HepG2 (cell line): Measurements from ENCODE around the gene OR11H7. TPM values are rescaled to one million over a fixed set of nuclear protein-coding genes. Genes with fewer than 3 reads are reported as not detected.

Source experiments
- ATAC-seq: fragments of 200-7000 bp; cut with Tn5 transposase; 3 replicates; pipeline ENCODE4 v1.9.1; 2020; ENCODE audit warnings: mild to moderate bottlenecking, moderate library complexity
- BruUV-seq: library from RNA; stranded (reverse); fragments of 400-500 nt; replicated peaks from 2 replicates; lab custom pipeline; 2021; lab: Mats Ljungman, UMichigan
- CTCF ChIA-PET: fragments of 300-600 bp; formaldehyde crosslinking; extraction: SDS; loops from one replicate; lab custom pipeline; 2021; ENCODE audit warnings: low total read pairs, inconsistent platforms, low intra/inter-chr PET ratio; lab: Yijun Ruan, JAX
- POLR2A ChIA-PET: fragments of 350-600 bp; sonication (Branson Sonifier 250); formaldehyde crosslinking; loops from one replicate; lab custom pipeline; 2020; ENCODE audit warnings: antibody characterized with exemption, inconsistent platforms; lab: Yijun Ruan, JAX
- DNase-seq: peaks from one replicate; pipeline ENCODE4 v3.0.0-alpha.2; 2015; ENCODE audit warnings: low spot score
- FAIRE-seq: peaks from 3 replicates; lab custom pipeline; 2011; peaks lifted over from hg19 to GRCh38; lab: Jason Lieb, UNC
- H2AFZ ChIP-seq: one replicate; pipeline ENCODE4 v1.6.1; 2011; ENCODE audit warnings: low read length, inconsistent platforms
- H3K27ac ChIP-seq: fragments of 300-600 bp; 3 replicates; pipeline ENCODE4 v1.8.0; 2011; ENCODE audit warnings: mixed run types, mild to moderate bottlenecking, mixed read lengths, low read length, inconsistent platforms; ENCODE audit not compliant: insufficient read depth; ENCODE audit errors: extremely low read length
- H3K27me3 ChIP-seq, 2 experiments: fragments of 200-600 bp in 1 of 2; 2 replicates in 1 of 2; 3 replicates in 1 of 2; pipeline versions ENCODE4 v1.6.0 to v1.8.0; 2011; ENCODE audit warnings: low read length in 2 of 2, mild to moderate bottlenecking in 2 of 2, moderate library complexity in 2 of 2, inconsistent platforms in 1 of 2; ENCODE audit not compliant: insufficient read depth in 2 of 2, control insufficient read depth in 1 of 2
- H3K36me3 ChIP-seq, 2 experiments: fragments of 200-600 bp in 1 of 2; replicated peaks in 1 of 2; 2 replicates in 1 of 2; 3 replicates in 1 of 2; pipeline versions ENCODE4 v1.5.1 to v1.8.0; 2011; ENCODE audit warnings: low read length in 2 of 2, inconsistent platforms in 1 of 2; ENCODE audit not compliant: insufficient read depth in 2 of 2, control insufficient read depth in 1 of 2
- H3K4me1 ChIP-seq: 2 replicates; pipeline ENCODE4 v1.5.1; 2012; ENCODE audit warnings: low read length, inconsistent platforms; ENCODE audit not compliant: insufficient read depth
- H3K4me2 ChIP-seq: 2 replicates; pipeline ENCODE4 v1.6.0; 2011; ENCODE audit warnings: low read depth, low read length, inconsistent platforms
- H3K4me3 ChIP-seq, 3 experiments: fragments of 200-600 bp in 1 of 3; sonication (generic), shearing (Covaris generic) in 1 of 3; replicated peaks in 1 of 3; 2 replicates each; pipeline ENCODE4 v1.5.1; 2011 to 2016; ENCODE audit warnings: low read length in 3 of 3, inconsistent platforms in 2 of 3, low read depth in 2 of 3, mild to moderate bottlenecking in 2 of 3, control low read depth in 1 of 3, mixed read lengths in 1 of 3; ENCODE audit not compliant: insufficient read depth in 1 of 3
- H3K79me2 ChIP-seq: one replicate; pipeline ENCODE4 v1.6.1; 2011; ENCODE audit warnings: low read length, inconsistent platforms; ENCODE audit not compliant: insufficient read depth
- H3K9ac ChIP-seq: 2 replicates; pipeline ENCODE4 v1.6.0; 2011; ENCODE audit warnings: mild to moderate bottlenecking, low read depth, low read length, inconsistent platforms; ENCODE audit not compliant: insufficient read depth
- H3K9me3 ChIP-seq: 2 replicates; pipeline ENCODE4 v1.5.1; 2012; ENCODE audit warnings: mild to moderate bottlenecking, low read length
- H4K20me1 ChIP-seq: 2 replicates; pipeline ENCODE4 v1.6.0; 2011; ENCODE audit warnings: inconsistent platforms, mild to moderate bottlenecking, low read length, moderate library complexity; ENCODE audit not compliant: insufficient read depth
- CBX1 ChIP-seq: IDR thresholded peaks from one replicate; pipeline ENCODE4 v1.6.1; 2016; ENCODE audit warnings: antibody characterized with exemption, low read depth
- CEBPG ChIP-seq: IDR thresholded peaks from 2 replicates; pipeline ENCODE4 v1.6.1; 2016
- HMGXB4 ChIP-seq, 2 experiments: sonication (generic) in 1 of 2; formaldehyde crosslinking in 1 of 2; IDR thresholded peaks; 2 replicates each; pipeline versions ENCODE4 v1.4.0 to v1.6.1; 2018 to 2020; ENCODE audit warnings: missing genetic modification reagents in 2 of 2, borderline replicate concordance in 1 of 2, low read depth in 1 of 2, mild to moderate bottlenecking in 1 of 2, missing biosample characterization in 1 of 2
- IKZF5 ChIP-seq: IDR thresholded peaks from 2 replicates; pipeline ENCODE4 v1.6.1; 2018; ENCODE audit warnings: missing genetic modification reagents, mild to moderate bottlenecking, missing compliant biosample characterization
- POGK ChIP-seq: sonication (generic); formaldehyde crosslinking; conservative IDR thresholded peaks from 2 replicates; pipeline ENCODE4 v1.8.0; 2022; ENCODE audit warnings: mild to moderate bottlenecking, moderate library complexity, missing genetic modification reagents
- PRMT3 ChIP-seq: sonication (generic); formaldehyde crosslinking; IDR thresholded peaks from 2 replicates; pipeline ENCODE4 v1.8.1; 2022; ENCODE audit warnings: low read depth, mild to moderate bottlenecking, moderate library complexity, missing genetic modification reagents, borderline replicate concordance
- RCOR2 ChIP-seq: IDR thresholded peaks from 2 replicates; pipeline ENCODE4 v1.6.1; 2016; ENCODE audit warnings: missing biosample characterization, missing genetic modification reagents
- ZNF160 ChIP-seq: sonication (generic); formaldehyde crosslinking; IDR thresholded peaks from 2 replicates; pipeline ENCODE4 v1.8.0; 2022; ENCODE audit warnings: mild to moderate bottlenecking, inconsistent platforms, missing genetic modification reagents
- ZNF17 ChIP-seq: sonication (generic); formaldehyde crosslinking; IDR thresholded peaks from 2 replicates; pipeline ENCODE4 v1.5.0; 2020; ENCODE audit warnings: mild to moderate bottlenecking, missing genetic modification reagents
- ZNF256 ChIP-seq: sonication (generic); formaldehyde crosslinking; conservative IDR thresholded peaks from 2 replicates; pipeline ENCODE4 v1.4.0; 2020; ENCODE audit warnings: missing genetic modification reagents
- ZNF367 ChIP-seq: sonication (generic); formaldehyde crosslinking; IDR thresholded peaks from 2 replicates; pipeline ENCODE4 v1.4.0; 2020; ENCODE audit warnings: missing genetic modification reagents, borderline replicate concordance
- ZNF704 ChIP-seq: sonication (generic); formaldehyde crosslinking; IDR thresholded peaks from 2 replicates; pipeline ENCODE4 v1.8.1; 2023; ENCODE audit warnings: mild to moderate bottlenecking, inconsistent platforms, moderate library complexity, missing genetic modification reagents, borderline replicate concordance
- ZNF770 ChIP-seq: sonication (generic); formaldehyde crosslinking; IDR thresholded peaks from 2 replicates; pipeline ENCODE4 v1.5.0; 2020; ENCODE audit warnings: mild to moderate bottlenecking, missing genetic modification reagents
- WGBS: methylation state at CpG from one replicate; pipeline ENCODE4 v1.1.6; 2017; ENCODE audit warnings: low lambda C conversion rate; 5-methylcytosine and 5-hydroxymethylcytosine counted together
- in situ Hi-C: cut with HindIII; loops from 2 replicates; pipeline ENCODE4 v1.10.0; 2017; ENCODE audit warnings: low pct_unique_long_range_greater_than_20kb; ENCODE audit not compliant: extremely low pct_ligation_motif_present
- intact Hi-C: fragments of 100-400 bp; cut with micrococcal nuclease; formaldehyde crosslinking; loops from one replicate; pipeline ENCODE4 v1.10.0; 2022; ENCODE audit not compliant: unreplicated experiment
- polyA plus RNA-seq, 8 experiments: library from polyadenylated mRNA; depleted of rRNA in 3 of 8; stranded (reverse) in 7 of 8; unstranded in 1 of 8; fragments of >200 nt; fragmentation: Illumina TruSeq in 4 of 8; extraction: Trizol in 4 of 8; gene quantifications; 2 replicates each; pipeline versions ENCODE4 v1.2.1 to v1.2.3, GENCODE V29; 2011 to 2016; ENCODE audit warnings: low read depth in 4 of 8, missing spikeins in 1 of 8, mixed read lengths in 1 of 8; ENCODE audit not compliant: insufficient read depth in 1 of 8
- total RNA-seq, 5 experiments: library from RNA; depleted of rRNA; stranded (reverse); fragments of >200 nt; fragmentation: Illumina TruSeq; extraction: Trizol; gene quantifications; 2 replicates each; pipeline ENCODE4 v1.2.3, GENCODE V29; 2016; ENCODE audit warnings: low read depth in 1 of 5

OR11H7 gene
- total and polyA plus RNA-seq, 2 of the 13 experiments (the other 11 are each of a cell fraction or from before 2014, with no cell fraction given) = not detected

- Histone ChIP-seq H3K27ac (no peak within 1 kb of the TSS), H3K4me3 (no peak within 1 kb of the TSS), H2AFZ (no peak within 1 kb of the TSS), H3K27me3 (no peaks in the 10 kb centered on the region; a peak in 1 of 5 replicates), H3K4me2 (no peak within 1 kb of the TSS), H4K20me1 (no peaks in the 10 kb centered on the region), H3K4me1 (peaks cover 6% of the 10 kb centered on the region; the same call in 1 of the 2 replicates), H3K79me2 (no peaks in the 10 kb centered on the region), H3K9ac (no peak within 1 kb of the TSS), H3K9me3 (no peaks in the 10 kb centered on the region), H3K36me3 (no peaks in the 10 kb centered on the region)
- in situ Hi-C loops = no loop called here
- ChIA-PET POLR2A (no interaction called here), CTCF (no interaction called here)
- 0% methylated on average over 2 of the region's 2 CpGs for WGBS
- BruUV-seq = no TSS peak
- DNase-seq (no peak), FAIRE-seq (no peak), ATAC-seq (no peak)
- intact Hi-C loops = no loop called here
- no peak for TF ChIP-seq POGK (CRISPR knock-in tag)
- no peak for TF ChIP-seq ZNF770 (CRISPR knock-in tag)
- no peak for TF ChIP-seq ZNF160
- no peak for TF ChIP-seq RCOR2 (CRISPR knock-in tag)
- TF ChIP-seq ZNF367 = no peak
- TF ChIP-seq HMGXB4 (CRISPR knock-in tag; IDR thresholded peaks at IDR 0.05; ENCODE audit: borderline replicate concordance in 1 of 2, low read depth in 1 of 2) = no peak
- no peak for TF ChIP-seq ZNF256 (CRISPR knock-in tag)
- no peak for TF ChIP-seq ZNF17
- no peak for TF ChIP-seq ZNF704 (CRISPR knock-in tag)
- no peak for TF ChIP-seq PRMT3 (CRISPR knock-in tag)
- no peak for TF ChIP-seq CEBPG (CRISPR knock-in tag)
- no peak for TF ChIP-seq IKZF5
- no peak for TF ChIP-seq CBX1
Observed at GRCh38 chr14:20223410-20223809, 5.4 kb upstream of the OR11H7 start, which contains the start of gene OR11H6. OR11H6 (plus strand) TSS chr14:20223710; CDS start chr14:20223710, 0 bp downstream.
